SU-DHL-6 (cell line): ENCODE data around the gene ODAPH.

Experiments used
- H2AFZ ChIP-seq: fragments of 200-600 bp; sonication (generic); 2 replicates; pipeline ENCODE4 v1.6.1; 2014; ENCODE audit warnings: low read depth, mild to moderate bottlenecking, moderate library complexity, mixed read lengths, antibody characterized with exemption, low read length; ENCODE audit not compliant: severe bottlenecking
- H3F3A ChIP-seq: fragments of 200-600 bp; shearing (Covaris generic); 2 replicates; pipeline ENCODE4 v1.6.0; 2016; ENCODE audit warnings: antibody characterized with exemption, mild to moderate bottlenecking; ENCODE audit not compliant: insufficient read depth
- H3K27ac ChIP-seq: fragments of 200-600 bp; sonication (generic); 2 replicates; pipeline ENCODE4 v1.5.1; 2016; ENCODE audit warnings: low read depth, mild to moderate bottlenecking, low read length, moderate library complexity, mixed read lengths
- H3K27me3 ChIP-seq: fragments of 200-600 bp; sonication (generic), shearing (Covaris generic); 2 replicates; pipeline ENCODE4 v1.6.0; 2014; ENCODE audit warnings: mild to moderate bottlenecking, low read length
- H3K36me3 ChIP-seq: fragments of 200-600 bp; sonication (generic); 2 replicates; pipeline ENCODE4 v1.6.1; 2014; ENCODE audit warnings: mild to moderate bottlenecking, low read length, mixed read lengths
- H3K4me2 ChIP-seq: fragments of 300-600, 200-600 bp; shearing (Covaris generic), sonication (generic); 2 replicates; pipeline ENCODE4 v1.6.0; 2014; ENCODE audit warnings: low read length, low read depth, mild to moderate bottlenecking; ENCODE audit not compliant: poor library complexity, severe bottlenecking
- H3K4me3 ChIP-seq: fragments of 200-600 bp; sonication (generic); 2 replicates; pipeline ENCODE4 v1.5.1; 2014; ENCODE audit warnings: antibody characterized with exemption, low read length, mild to moderate bottlenecking, mixed read lengths; ENCODE audit not compliant: insufficient read depth, poor library complexity, severe bottlenecking
- H3K79me2 ChIP-seq: fragments of 200-600 bp; sonication (generic); 2 replicates; pipeline ENCODE4 v1.6.1; 2014; ENCODE audit warnings: mild to moderate bottlenecking, low read length, moderate library complexity; ENCODE audit not compliant: insufficient read depth
- H3K9ac ChIP-seq: fragments of 200-600 bp; sonication (generic); 2 replicates; pipeline ENCODE4 v1.7.0; 2014; ENCODE audit warnings: mild to moderate bottlenecking, low read length
- H3K9me2 ChIP-seq: fragments of 200-600 bp; sonication (generic); replicated peaks from 2 replicates; pipeline ENCODE4 v1.6.1; 2014; ENCODE audit warnings: low read length; ENCODE audit not compliant: insufficient read depth
- H3K9me3 ChIP-seq: fragments of 200-600 bp; sonication (generic); 2 replicates; pipeline ENCODE4 v1.6.1; 2014; ENCODE audit warnings: low read length, mixed read lengths; ENCODE audit not compliant: insufficient read depth
- H4K20me1 ChIP-seq: fragments of 200-600 bp; sonication (generic); 2 replicates; pipeline ENCODE4 v1.6.1; 2014; ENCODE audit warnings: low read depth, mild to moderate bottlenecking, antibody characterized with exemption, low read length, moderate library complexity, mixed read lengths
- CTCF ChIP-seq: fragments of 200-600 bp; sonication (generic); IDR thresholded peaks from one replicate; pipeline ENCODE4 v1.5.1; 2017; ENCODE audit warnings: antibody characterized with exemption, mild to moderate bottlenecking, low read length, moderate library complexity; ENCODE audit not compliant: insufficient read depth, poor library complexity, severe bottlenecking
- EZH2phosphoT487 ChIP-seq: fragments of 200-600 bp; sonication (generic), shearing (Covaris generic); conservative IDR thresholded peaks from 2 replicates; pipeline ENCODE4 v1.6.1; 2018; ENCODE audit warnings: mild to moderate bottlenecking, antibody characterized with exemption, low read length, moderate library complexity, mixed read lengths

The ODAPH gene

GRCh38 chr4:75545526-75545925, 10.3 kb upstream of the ODAPH start:
- no peak overlapping the region for H3K9ac ChIP-seq
- no peak overlapping the region for H2AFZ ChIP-seq

GRCh38 chr4:75547647-75548387, 8.0 kb upstream of the ODAPH start:
- Histone ChIP-seq H4K20me1 (no peaks in the 10 kb centered on the region), H3K79me2 (no peaks in the 10 kb centered on the region), H3F3A (no peaks in the 10 kb centered on the region), H3K9me2 (no peaks in the 10 kb centered on the region), H3K4me3 (no peak overlapping the region), H3K36me3 (no peaks in the 10 kb centered on the region), H2AFZ (no peak overlapping the region), H3K9ac (no peak overlapping the region), H3K9me3 (no peaks in the 10 kb centered on the region), H3K27me3 (no peaks in the 10 kb centered on the region), H3K4me2 (no peak overlapping the region), H3K27ac (no peak overlapping the region)
- TF ChIP-seq EZH2phosphoT487 (no peak), CTCF (no peak)

More at GRCh38 chr4:75545526-75545925, 10.3 kb upstream of the ODAPH start:
- H3K36me3 ChIP-seq, result no peaks in the 10 kb centered on the region
- TF ChIP-seq EZH2phosphoT487 (no peak), CTCF (no peak)
- H3K9me3 ChIP-seq, result no peaks in the 10 kb centered on the region
- no peaks in the 10 kb centered on the region for H3K27me3 ChIP-seq
- no peaks in the 10 kb centered on the region for H4K20me1 ChIP-seq
- no peak overlapping the region for H3K27ac ChIP-seq
- H3F3A ChIP-seq, result no peaks in the 10 kb centered on the region
- H3K9me2 ChIP-seq, result no peaks in the 10 kb centered on the region
- H3K79me2 ChIP-seq, result no peaks in the 10 kb centered on the region
- H3K4me3 ChIP-seq, result no peak overlapping the region
- no peak overlapping the region for H3K4me2 ChIP-seq

- H3K36me3 ChIP-seq, result no peaks in the 10 kb centered on the region
- no peaks in the 10 kb centered on the region for H3K79me2 ChIP-seq
- no peak overlapping the region for H3K4me2 ChIP-seq
- H3K9ac ChIP-seq, result no peak overlapping the region
- H3K27me3 ChIP-seq, result no peaks in the 10 kb centered on the region
- H3K9me2 ChIP-seq, result no peaks in the 10 kb centered on the region
- no peak for TF ChIP-seq CTCF
- no peak for TF ChIP-seq EZH2phosphoT487
- no peaks in the 10 kb centered on the region for H3K9me3 ChIP-seq
- no peak overlapping the region for H2AFZ ChIP-seq
- no peak overlapping the region for H3K4me3 ChIP-seq
- H3K27ac ChIP-seq, result no peak overlapping the region
- H3F3A ChIP-seq, result no peaks in the 10 kb centered on the region
- H4K20me1 ChIP-seq, result no peaks in the 10 kb centered on the region
These were observed 6.8 kb upstream of the ODAPH start for GRCh38 chr4:75549019-75549418.
